Hypothalamus (tissue), 51 donors: Measurements from ENCODE around the gene RRAGB.
"Not testable (repeated sequence)": the region's sequence is repeated elsewhere in the genome, so short reads cannot be mapped to it uniquely, and the experiment has no call there.

ENCODE experiments used
- DNase-seq, 51 donors: peaks; one replicate each; lab custom pipeline; 2025; lab: John Stamatoyannopoulos, UW

The RRAGB gene

GRCh38 chrX:55759478-55759877 lies 41.9 kb downstream of the RRAGB start:
- no peak for DNase-seq

- DNase-seq, result no peak
These were observed 49.6 kb downstream of the RRAGB start for GRCh38 chrX:55767100-55767499.

- not testable (repeated sequence) for DNase-seq
These were observed 56.9 kb downstream of the RRAGB start for GRCh38 chrX:55774419-55774818.

GRCh38 chrX:55777596-55777995 lies 60.0 kb downstream of the RRAGB start:
- DNase-seq, result no peak

GRCh38 chrX:55778322-55778721 lies 60.8 kb downstream of the RRAGB start:
- DNase-seq, result no peak

GRCh38 chrX:55783723-55784122 lies 66.2 kb downstream of the RRAGB start:
- no peak for DNase-seq

GRCh38 chrX:55787063-55787462 lies 69.5 kb downstream of the RRAGB start:
- no peak for DNase-seq

- DNase-seq, result no peak
These were observed 70.2 kb downstream of the RRAGB start for GRCh38 chrX:55787727-55788126.

- no peak for DNase-seq
These were observed 76.9 kb downstream of the RRAGB start for GRCh38 chrX:55794405-55794804.

- no peak for DNase-seq
These were observed 78.9 kb downstream of the RRAGB start for GRCh38 chrX:55796496-55796895.

GRCh38 chrX:55801811-55802210 lies 84.3 kb downstream of the RRAGB start:
- DNase-seq, result no peak
